Germinal center (tissue), 1 donor: ENCODE measurements around the gene LUZP1.
A peak's percentile ranks its signal among the peaks of the same experiment; 100 is the strongest.
"Not testable (repeated sequence)": the region's sequence is repeated elsewhere in the genome, so short reads cannot be mapped to it uniquely, and the experiment has no call there.

ENCODE experiments used
- DNase-seq: peaks from one replicate; pipeline ENCODE4 v3.0.0; 2012; ENCODE audit warnings: mixed read lengths, low spot score

Gene LUZP1

GRCh38 chr1:23168445-23169194 is at the start of gene LUZP1:
Gene LUZP1 (minus strand): TSS chr1:23168856.
- peak; percentile 88 for DNase-seq

DNA sequence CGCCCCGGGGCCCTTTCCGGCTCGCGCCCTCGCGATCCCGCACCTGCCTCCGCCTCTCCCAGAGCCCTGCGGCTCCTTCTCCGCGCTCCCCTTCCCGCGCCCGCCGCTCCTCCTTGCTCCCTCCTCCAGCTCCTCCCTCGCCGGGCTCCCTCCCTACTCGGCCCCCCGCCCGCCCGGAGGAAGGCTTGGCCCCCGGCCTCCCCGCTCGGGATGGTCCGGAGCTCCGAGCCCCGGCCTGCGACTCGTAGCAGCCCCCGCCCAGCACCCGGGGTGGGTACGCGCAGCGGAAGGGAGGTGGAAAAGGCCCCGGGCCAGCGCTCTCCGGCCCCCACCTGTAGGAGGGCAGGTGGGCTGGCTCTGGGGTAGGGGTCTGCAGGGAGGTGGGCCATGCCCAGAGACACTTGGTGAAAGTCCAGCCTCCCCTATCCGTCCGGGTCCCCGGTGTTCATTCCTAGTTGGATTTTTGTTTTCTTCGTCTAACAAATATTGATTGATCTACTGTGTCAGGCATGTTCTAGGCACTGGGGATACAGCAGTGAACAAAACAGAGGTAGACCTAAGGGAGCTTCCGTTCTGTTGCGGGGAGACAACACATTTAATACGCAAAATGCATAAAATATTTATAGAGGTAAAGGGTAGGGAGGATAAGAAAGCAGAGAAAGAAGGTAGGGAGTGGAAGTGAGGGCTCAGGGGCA is 48.9 kb upstream of the LUZP1 start, which contains the start of gene HTR1D:
Gene HTR1D (minus strand): TSS at position 82 of the 695 bp plus-strand sequence. CDS start 23,283 bp downstream, outside the sequence.
- DNase-seq: no peak

DNA sequence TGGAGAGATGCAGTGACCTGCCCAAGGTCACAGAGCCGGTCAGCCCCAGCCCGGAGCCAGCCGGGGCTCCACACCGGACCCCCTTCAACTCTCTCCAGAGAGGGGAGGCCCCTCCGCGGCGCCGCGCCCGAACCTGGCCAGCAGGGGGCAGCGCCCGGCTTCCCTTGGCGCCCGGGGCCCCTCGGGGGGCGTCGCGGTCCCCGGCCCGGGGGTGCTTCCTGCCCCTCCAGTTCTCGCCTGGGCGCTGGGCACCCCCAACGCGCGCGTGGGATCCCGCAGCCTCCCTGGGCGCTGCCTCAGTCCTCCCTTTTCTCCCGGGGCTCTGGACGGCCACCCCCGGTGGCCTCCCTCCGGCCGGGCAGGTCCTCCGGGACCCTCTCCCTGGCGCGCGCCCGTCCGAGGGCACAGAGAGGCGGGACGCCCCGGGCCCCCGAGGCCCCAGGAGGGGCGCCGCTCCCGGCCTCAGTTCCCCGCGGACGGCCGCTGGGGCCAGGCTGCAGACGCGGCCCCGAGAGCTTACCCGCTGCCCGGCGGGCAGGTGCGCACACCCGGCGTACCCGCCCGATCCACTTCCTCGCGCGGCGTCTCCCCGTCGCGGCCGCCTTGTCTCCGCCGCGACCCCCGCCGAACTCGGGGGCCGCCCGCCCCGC is 48.2 kb upstream of the LUZP1 start:
- DNase-seq: peak; percentile 56

DNA sequence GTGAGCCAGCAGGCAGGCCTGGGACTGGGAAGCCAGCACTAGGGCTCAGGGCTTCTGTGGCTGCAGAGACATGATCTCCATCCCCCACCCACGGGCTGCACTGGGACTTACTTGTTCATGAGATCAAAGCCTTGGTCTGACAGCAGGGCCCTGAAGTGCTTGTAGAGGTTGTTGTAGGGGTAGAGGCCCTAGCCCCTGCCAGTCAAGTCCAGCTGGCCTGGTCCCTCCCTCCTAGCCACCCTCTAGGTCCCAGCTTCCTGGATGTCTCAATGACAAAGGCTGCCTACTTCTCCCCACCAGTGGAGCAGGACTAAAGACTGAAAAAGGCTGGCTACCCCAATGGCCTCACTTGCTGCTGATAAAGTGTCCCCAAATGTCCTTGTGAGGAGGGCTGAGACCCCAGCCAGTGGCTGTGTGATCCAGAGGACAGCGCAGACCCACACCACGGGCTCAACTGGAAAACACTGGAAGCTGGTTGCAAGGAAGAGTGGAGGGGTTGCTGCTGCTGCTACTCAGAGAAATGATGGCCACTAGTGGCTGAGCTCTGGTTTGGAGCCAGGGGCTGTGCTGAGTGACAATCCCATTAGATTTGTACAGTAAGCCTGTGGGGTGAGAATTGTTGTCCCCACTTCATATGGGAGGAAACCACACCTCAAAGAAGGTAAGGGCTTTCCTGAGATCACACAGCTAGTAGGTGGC is 47.2 kb upstream of the LUZP1 start:
- no peak for DNase-seq

GRCh38 chr1:23215291-23215690 is 46.6 kb upstream of the LUZP1 start:
- DNase-seq: no peak

DNA sequence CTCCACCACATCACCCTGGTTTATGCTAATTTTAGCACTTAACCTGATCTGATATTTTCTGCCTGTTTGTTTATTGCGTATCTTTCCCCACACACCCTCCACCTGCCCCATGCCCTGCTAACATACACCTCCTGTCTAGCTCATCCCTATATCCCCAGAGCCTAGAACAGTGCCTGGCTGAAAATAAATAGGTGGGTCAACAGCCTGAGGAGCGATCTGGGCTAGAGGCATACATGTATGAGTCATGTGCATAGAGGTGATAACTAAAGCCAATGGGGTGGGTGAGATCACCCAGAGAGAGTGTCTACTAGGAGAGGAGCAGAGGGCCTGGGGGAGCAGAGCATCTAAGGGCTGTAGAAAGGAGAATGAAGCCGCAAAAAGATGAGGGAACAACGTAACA is 46.0 kb upstream of the LUZP1 start:
- no peak for DNase-seq

DNA sequence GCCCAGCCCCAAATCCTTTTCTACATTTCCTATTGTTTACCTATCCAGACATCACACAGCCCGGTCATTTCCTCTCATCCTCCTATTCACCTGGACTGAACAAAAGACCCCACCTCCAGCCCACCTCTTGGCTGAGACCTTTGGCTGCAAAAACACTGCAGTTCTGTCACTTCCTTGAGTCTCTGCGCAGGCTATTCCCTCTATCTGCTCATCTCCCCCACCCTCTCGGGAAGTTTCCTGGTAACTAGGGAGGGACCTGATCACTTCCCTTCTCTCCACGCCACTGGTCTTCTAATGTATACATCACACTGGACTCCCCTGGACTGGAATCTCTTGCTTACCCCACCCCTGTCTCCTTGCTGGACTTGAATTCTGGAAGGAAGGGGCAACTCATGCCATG is 43.3 kb upstream of the LUZP1 start:
- no peak for DNase-seq

GRCh38 chr1:23210963-23211362 is 42.3 kb upstream of the LUZP1 start:
- no peak for DNase-seq

DNA sequence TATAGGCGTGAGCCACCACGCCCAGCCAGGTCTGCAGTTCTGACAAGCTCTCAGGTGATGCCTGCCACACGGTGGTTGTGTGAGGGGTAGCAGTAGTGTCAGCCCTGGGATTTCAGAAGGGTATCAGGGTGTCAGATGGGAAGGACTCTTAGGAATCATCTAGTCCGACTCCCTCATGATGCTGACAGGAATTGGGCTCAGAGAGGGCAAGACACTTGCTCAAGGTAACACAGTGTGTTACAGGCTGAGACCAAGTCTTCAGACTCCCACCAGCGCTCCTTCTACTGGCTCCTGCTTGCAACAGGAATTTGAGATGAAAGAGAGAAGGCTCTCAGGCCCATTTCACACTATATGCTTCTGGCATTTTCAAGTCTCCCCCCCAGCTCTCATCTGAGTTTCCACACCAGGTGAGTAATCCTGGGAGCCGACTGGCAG is 41.7 kb upstream of the LUZP1 start:
- DNase-seq: no peak

- DNase-seq: no peak
These were observed 41.1 kb upstream of the LUZP1 start for GRCh38 chr1:23209770-23210169.

- DNase-seq: no peak
These were observed 39.9 kb upstream of the LUZP1 start for GRCh38 chr1:23208527-23208926.

GRCh38 chr1:23207733-23208132 is 39.1 kb upstream of the LUZP1 start:
- not testable (repeated sequence) for DNase-seq

DNA sequence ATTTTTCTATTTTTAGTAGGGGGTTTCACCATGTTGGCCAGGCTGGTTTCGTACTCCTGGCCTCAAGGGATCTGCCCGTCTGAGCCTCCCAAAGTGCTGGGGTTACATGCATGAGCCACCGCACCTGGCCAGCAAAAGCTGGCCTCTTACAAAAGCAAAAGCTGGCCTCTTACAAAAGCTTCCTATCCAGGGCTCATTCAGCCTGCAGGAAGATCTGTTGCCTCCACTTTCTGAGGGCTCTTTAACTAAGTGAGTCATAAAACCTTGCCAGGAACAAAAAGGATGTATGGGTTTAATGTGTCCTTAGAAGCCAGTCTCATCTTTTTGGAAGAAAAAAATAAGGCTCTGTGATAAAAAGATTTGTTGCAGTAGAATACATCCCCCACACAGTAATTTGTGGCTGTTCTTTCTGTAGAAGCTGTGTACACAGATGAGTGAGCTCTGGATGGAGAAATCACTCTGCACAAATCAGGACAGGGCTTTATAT is 33.6 kb upstream of the LUZP1 start:
- DNase-seq: no peak

GRCh38 chr1:23200883-23201282 is 32.2 kb upstream of the LUZP1 start:
- no peak for DNase-seq

- DNase-seq: no peak
These were observed 29.7 kb upstream of the LUZP1 start for GRCh38 chr1:23198373-23198772.

GRCh38 chr1:23196627-23197328 is 28.1 kb upstream of the LUZP1 start:
- DNase-seq: no peak

DNA sequence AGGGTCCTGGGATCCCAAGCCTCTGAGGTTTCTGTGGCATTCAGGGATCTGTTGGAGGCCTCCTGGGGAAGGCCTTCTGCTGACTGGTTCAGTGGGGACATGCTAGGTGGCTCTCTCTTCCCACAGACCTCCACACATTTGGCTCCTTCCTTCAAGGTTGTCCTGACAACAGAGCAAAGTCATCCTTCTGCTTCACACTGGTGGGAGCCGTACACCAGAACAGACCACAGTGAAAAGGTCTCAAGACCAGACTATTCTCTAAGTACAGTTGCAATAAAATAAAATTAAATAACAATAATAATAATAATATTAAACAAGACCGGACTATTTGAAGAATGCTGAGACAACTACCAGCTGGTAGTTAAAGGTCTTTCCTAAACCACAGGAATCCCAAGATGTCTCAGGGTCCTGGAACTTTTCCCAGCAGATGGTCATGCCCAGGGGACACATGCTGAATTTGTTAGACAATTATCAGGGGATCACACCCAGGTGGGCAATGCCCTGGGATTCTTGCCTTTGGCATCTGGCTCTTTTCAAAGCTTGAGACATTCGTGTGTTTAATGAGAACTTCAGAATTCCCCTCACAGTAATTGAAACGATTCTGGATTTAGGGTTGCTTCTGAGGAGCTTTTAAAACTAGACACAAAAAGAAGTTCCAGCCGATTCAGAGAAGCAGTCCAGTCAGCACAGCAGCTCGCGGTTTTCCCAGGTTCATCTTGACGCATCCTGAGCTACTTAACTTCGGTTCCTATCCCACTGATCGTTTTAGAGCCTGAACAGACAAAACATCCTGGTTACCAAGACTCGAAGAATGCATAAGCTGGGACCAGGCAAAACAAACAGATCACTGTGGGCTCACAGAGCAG is 25.7 kb upstream of the LUZP1 start:
- no peak for DNase-seq

GRCh38 chr1:23193391-23194118 is 24.9 kb upstream of the LUZP1 start:
- DNase-seq: no peak

DNA sequence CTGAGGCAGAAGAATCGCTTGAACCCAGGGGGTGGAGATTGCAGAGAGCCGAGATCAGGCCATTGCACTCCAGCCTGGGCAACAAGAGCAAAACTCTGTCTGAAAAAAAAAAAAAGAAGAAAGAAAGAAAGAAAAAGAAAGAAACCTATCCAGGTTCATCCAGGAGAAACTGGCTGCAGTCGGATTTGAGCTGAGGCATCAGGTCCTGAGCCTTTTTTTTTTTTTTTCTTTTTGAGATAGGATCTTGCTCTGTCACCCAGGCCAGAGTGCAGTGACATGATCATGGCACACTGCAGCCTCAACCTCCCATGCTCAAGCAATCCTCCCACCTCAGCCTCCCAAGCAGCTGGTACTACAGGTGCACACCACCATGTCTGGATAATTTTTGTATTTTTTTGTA is 22.5 kb upstream of the LUZP1 start:
- no peak for DNase-seq

DNA sequence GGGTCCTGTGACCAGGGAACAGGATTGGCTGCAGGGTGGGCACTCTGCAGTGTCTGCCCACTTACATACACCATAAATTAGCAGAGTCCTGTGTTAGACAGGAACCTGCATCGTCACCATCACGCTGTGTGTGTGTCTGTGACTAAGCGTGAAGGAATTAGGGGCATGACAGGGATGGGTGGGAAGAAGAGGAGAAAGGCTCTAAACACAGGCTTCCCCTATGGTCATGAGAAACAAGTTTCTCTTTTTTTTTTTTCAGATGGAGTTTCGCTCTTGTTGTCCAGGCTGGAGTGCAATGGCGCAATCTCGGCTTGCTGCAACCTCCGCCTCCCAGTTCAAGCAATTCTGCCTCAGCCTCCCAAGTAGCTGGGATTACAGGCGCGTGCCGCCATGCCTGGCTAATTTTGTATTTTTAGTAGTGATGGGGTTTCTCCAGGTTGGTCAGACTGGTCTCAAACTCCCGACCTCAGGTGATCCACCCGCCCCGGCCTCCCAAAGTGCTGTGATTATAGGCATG is 20.3 kb upstream of the LUZP1 start:
- not testable (repeated sequence) for DNase-seq
